Fibroblast of skin of right biceps (primary cell): ENCODE measurements around the gene LMX1B.

Source experiments
- DNase-seq: peaks from one replicate; pipeline ENCODE4 v3.0.0-alpha.2; 2013

The LMX1B gene

GRCh38 chr9:126605792-126606482 lies 7.8 kb upstream of the LMX1B start:
- DNase-seq = no peak

- DNase-seq = no peak
These were observed 7.3 kb upstream of the LMX1B start for GRCh38 chr9:126606483-126606870.

- DNase-seq = no peak
These were observed 6.6 kb upstream of the LMX1B start for GRCh38 chr9:126607086-126607485.

GRCh38 chr9:126607731-126608130 lies 6.0 kb upstream of the LMX1B start:
- no peak for DNase-seq

- DNase-seq = no peak
These were observed 5.2 kb upstream of the LMX1B start for GRCh38 chr9:126608551-126608950.

GRCh38 chr9:126609191-126609590 lies 4.5 kb upstream of the LMX1B start:
- no peak for DNase-seq

GRCh38 chr9:126609711-126610388 lies 3.9 kb upstream of the LMX1B start:
- DNase-seq = no peak

GRCh38 chr9:126611193-126611591 lies 2.5 kb upstream of the LMX1B start:
- no peak for DNase-seq

GRCh38 chr9:126611592-126612325 lies 2.0 kb upstream of the LMX1B start:
- DNase-seq = peak; percentile 58

- DNase-seq = no peak
These were observed 1.4 kb upstream of the LMX1B start for GRCh38 chr9:126612326-126612812.

- DNase-seq = no peak
These were observed 701 bp upstream of the LMX1B start for GRCh38 chr9:126612813-126613641.

- DNase-seq = no peak
These were observed 343 bp downstream of the LMX1B start for GRCh38 chr9:126614088-126614454.

- no peak for DNase-seq
These were observed 922 bp downstream of the LMX1B start for GRCh38 chr9:126614455-126615244.

GRCh38 chr9:126615245-126615790 lies 1.6 kb downstream of the LMX1B start:
- peak; percentile 18 for DNase-seq

- no peak for DNase-seq
These were observed 2.2 kb downstream of the LMX1B start for GRCh38 chr9:126615791-126616447.

- DNase-seq = no peak
These were observed 2.8 kb downstream of the LMX1B start for GRCh38 chr9:126616521-126616976.

- DNase-seq = no peak
These were observed 3.5 kb downstream of the LMX1B start for GRCh38 chr9:126617003-126617822.

- DNase-seq = no peak
These were observed 4.1 kb downstream of the LMX1B start for GRCh38 chr9:126617823-126618165.

- no peak for DNase-seq
These were observed 4.5 kb downstream of the LMX1B start for GRCh38 chr9:126618190-126618584.
